Stimulated activated CD4-positive, alpha-beta T cell treated with anti-CD3 and anti-CD28 coated beads, TNF-alpha, amount 100 ng/mL, for 48 hours (primary cell): ENCODE data around the gene EGFR.

Source experiments
- DNase-seq, 3 donors: peaks; one replicate each; pipeline ENCODE4 v3.0.0-alpha.2; 2020; ENCODE audit warnings: low read depth in 3 of 3

EGFR gene

DNA sequence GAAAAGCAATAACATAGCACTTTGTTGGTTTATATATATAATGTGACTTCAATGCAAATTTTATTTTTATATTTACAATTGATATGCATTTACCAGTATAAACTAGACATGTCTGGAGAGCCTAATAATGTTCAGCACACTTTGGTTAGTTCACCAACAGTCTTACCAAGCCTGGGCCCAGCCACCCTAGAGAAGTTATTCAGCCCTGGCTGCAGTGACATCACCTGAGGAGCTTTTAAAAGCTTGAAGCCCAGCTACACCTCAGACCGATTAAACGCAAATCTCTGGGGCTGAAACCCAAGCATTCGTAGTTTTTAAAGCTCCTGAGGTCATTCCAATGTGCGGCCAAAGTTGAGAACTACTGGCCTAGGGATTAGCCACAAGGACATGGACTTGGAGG, 191.4 kb downstream of the EGFR start:
- DNase-seq: no peak

- DNase-seq: no peak
Observed at GRCh38 chr7:55210716-55211115, 191.9 kb downstream of the EGFR start.

- DNase-seq: no peak
Observed at GRCh38 chr7:55211726-55212125, 192.9 kb downstream of the EGFR start.

DNA sequence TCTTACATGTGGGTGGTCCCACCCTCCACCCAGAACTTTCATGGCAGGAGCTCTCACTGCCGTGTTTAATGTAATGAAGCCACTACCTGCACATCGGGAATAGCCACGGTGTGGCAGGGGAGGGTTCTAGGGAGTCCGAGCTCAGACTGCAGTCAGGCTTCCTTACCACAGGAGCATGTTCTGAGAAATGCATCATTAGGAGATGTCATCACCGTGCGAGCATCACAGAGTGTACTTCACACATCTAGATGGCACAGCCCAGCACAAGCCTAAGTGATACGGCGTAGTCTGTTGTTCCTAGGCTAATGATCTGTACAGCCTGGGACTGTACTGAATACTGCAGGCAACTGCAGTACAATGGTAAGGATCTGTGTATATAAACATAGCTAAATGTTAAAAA, 193.4 kb downstream of the EGFR start:
- no peak for DNase-seq

- no peak for DNase-seq
Observed at GRCh38 chr7:55212838-55213237, 194.0 kb downstream of the EGFR start.

- no peak for DNase-seq
Observed at GRCh38 chr7:55214707-55215106, 195.9 kb downstream of the EGFR start.

GRCh38 chr7:55223023-55223422, 204.2 kb downstream of the EGFR start:
- no peak for DNase-seq

GRCh38 chr7:55224111-55224510, 205.3 kb downstream of the EGFR start:
- DNase-seq: no peak

- DNase-seq: no peak
Observed at GRCh38 chr7:55224810-55225209, 206.0 kb downstream of the EGFR start.

GRCh38 chr7:55230014-55230413, 211.2 kb downstream of the EGFR start:
- DNase-seq: no peak

- DNase-seq: no peak
Observed at GRCh38 chr7:55231736-55232280, 213.0 kb downstream of the EGFR start.

DNA sequence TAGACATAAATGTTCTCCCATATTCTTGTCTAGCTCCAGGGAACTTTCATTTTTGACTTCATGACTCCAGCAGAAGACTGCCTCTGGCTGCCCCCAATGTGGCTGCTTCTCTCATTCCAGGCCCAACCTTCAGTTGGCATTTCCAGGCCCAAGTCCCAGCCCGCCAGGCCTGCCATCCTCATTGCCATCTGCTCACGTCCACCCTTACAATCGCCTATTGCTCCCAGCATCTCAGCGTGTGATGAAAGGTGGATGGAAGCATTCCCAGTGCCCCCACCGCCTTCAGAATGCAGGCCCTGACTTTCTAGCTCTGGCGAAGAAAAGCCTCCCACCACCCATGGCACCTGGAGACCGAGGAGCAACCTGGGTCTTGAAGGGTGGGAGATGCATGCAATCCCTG, 214.2 kb downstream of the EGFR start:
- DNase-seq: no peak

- no peak for DNase-seq
Observed at GRCh38 chr7:55234408-55234807, 215.6 kb downstream of the EGFR start.

DNA sequence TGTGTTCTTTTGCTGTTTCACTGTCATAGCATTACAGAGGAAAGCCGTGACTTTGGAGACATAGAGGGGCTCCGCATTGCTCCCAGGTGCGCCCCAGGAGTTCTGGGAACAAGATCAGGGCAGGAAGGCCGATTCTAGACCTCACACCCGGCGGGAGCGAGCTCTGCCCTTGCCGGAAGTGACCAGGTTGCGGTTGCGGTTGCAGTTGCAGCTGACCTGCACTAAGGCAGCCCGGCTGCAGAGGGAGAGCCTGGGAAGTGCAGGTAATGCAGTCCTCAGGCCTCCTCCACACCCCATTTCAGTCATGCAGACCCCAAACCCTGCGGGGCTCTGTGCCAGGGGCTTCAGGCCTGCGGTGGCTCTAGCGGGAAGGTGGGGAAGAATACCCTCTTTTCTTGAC, 216.3 kb downstream of the EGFR start:
- DNase-seq: no peak

DNA sequence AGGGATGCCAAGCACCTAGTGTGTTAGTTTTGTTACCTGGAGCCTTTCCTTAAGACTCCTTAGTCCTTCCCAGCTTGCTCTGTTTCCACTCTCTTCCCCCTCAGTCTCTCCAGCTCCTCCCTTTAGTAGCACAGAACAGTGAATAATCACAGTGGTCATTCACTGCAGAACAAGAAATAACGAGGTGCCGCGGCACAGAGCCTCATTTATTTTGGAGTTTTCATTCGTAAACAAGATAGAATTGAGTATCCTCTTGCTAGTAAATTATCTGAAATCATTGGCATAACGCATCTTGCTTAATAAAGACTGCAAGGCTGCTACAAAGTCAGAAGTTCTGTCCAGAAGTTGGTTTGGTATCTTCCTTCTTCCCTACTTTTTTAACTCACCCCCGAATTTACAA, 217.0 kb downstream of the EGFR start:
- no peak for DNase-seq

GRCh38 chr7:55236476-55236875, 217.7 kb downstream of the EGFR start:
- DNase-seq: no peak

- no peak for DNase-seq
Observed at GRCh38 chr7:55237156-55237893, 218.5 kb downstream of the EGFR start.

GRCh38 chr7:55239406-55239805, 220.6 kb downstream of the EGFR start:
- no peak for DNase-seq

GRCh38 chr7:55240418-55241142, 221.8 kb downstream of the EGFR start:
- DNase-seq: no peak

DNA sequence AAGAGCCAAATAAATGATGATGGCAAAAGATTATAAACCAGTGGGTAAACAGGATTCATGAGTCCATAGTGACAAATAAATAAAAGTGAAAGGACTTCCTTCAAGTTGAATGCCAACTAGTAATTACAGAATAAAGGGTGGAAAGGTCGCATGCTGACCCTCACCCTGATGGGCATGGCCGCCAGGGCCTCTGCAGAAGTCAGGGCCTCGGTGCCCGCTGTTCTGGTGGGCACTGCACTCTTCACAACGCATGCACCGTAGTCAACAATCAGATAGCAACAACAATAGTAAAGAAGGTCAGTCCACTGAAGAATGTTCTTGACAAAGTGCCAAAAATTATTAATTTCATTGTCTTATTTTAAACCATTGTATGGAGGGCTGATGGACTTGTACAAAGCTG, 223.1 kb downstream of the EGFR start:
- DNase-seq: no peak

GRCh38 chr7:55242613-55243012, 223.8 kb downstream of the EGFR start:
- no peak for DNase-seq

DNA sequence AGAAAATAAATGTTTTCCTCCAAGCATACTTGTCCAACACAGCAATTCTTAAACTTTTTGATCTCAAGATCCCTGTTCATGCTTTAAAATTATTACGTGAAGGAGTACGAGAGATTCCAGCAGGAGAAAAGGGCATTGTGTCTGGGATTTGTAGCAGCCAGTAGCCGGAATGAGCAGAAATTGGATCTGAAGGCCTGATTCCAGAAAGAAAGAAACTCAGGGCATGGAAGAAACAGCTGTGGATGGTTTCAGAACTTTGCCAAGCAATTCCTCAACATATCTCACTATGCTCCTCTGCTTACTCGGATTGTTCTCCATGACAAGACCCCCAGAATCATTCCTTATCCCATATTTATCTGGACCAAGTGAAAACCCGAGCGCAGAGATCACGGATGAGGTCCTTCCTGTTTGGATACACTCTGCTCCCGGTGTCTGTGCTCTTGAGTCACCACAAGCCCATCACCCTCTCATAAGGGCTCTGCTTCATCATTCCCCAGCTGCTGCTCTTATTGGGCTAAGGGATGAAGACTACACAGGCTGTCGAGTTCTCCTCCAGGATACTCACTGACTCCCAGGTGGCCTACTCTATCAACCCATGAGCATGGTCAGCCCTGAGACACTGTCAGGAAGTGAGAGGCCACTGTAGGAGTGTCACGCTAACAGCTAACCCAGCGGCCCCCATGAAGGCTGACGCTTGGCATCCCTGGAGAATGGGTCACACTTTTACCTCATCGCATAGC, 225.4 kb downstream of the EGFR start:
- DNase-seq: no peak
